NOMO-1 treated with dmso at 0.1 percent for 144 hours (cell line): ENCODE data around the gene CBX8.
"Not testable (repeated sequence)": the region's sequence is repeated elsewhere in the genome, so short reads cannot be mapped to it uniquely, and the experiment has no call there.

ENCODE experiments used
- DNase-seq: peaks from one replicate; lab custom pipeline; 2025; ENCODE audit not compliant: unreplicated experiment; lab: John Stamatoyannopoulos, UW

CBX8 gene

DNA sequence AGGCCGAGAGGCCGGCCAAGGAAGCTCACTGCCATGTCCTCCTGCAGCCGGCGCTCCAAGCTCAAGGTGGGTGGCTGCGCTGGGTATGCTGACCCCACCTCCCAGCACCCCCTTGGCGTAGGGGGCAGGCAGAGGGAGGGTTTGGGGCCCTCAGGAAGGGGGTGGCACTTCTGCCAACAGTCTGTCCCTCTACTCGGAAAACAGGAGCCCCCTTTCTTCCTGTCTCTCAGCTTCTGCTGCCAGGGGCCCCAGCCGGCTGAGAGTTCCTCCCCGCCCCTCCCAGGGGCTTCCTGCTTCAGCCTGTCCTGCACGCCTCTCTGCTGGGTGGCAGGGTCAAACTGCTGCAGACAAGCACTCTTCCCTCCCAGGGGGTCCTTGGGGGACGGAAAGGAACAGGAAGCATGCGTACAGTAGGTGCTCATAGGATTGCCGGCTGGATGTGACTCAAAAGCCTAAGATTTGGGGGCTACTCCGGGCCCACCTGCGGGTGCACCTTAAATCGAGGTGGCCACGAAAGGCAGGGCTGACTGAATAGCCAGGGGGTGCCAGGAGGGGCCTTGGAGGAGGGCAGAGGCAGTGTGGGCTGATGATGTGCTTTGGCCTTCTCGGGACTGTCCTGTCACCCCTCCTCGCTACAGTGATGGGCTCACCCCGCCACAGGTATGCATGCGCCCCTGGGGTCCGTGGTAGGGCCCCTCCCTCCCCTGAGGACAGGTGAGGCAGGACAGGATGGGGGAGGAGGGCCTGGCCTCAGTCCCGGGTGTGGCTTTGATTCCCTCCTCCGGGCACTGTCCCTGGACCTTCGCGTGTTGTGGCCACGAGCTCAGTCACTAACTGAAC, 14.9 kb downstream of the CBX8 start:
- no peak for DNase-seq

DNA sequence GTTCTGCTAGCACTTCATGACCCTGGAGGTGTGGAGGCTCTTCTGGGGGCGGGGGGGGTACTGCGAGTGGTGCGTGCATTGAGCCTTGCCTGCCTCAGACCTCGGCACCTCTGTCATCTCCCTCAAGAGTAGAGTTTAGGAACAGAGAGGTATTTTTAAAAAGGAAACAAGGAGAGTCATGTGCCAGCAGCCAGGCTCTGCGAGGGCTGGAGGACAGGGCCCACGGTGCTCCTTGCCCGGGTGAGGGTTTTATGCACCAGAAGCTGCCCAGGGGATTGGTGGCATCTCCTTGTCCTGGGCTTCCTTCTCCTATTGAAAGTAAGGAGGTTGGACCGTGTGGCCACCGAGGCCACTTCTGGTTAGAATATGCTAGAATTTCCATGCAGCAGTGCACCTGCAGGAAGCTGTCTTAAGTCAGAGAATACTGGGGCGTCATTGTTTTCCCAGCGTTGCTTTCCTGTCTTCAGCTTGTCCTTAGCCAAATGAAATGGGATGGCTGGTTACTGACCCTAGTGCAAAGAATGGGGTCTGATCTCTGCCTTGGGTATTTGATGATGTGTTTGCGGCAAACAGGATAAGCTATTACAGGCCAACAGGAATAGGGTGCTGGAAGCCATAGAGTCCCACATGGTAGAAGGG, 15.7 kb downstream of the CBX8 start:
- DNase-seq, result no peak

DNA sequence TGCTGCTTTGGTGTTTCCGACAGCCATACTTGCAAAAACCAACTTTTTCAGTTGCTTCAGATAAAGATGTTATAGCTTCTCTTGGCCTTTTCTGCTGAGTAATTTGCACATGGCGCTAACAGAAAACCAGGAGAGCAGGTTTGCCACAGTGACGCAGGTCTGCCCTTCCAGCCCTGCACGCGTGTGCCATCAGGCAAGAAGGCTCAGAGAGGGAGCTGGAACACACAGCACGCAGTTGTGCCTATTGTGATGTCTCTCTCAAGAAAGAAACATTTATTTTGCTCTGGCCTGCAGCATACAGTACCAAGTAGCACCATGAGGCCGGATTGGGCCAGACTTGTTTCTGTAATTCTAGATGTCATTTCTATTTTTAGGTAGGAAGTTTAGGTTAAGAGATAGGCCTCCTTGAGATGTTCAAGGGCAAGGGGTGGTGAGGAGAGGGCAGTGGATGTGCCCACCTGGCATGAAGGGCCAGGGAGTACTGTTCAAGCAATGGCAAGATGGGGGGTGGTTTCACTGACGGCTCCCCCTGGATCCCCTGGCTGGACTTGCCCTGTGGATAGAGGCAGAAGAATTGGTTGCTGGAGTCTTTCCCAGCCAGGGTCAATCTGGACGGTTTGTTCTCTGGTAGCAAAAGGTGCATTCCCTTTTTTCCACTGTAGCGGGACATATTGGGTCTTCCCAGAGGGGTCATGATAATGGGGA, 17.1 kb downstream of the CBX8 start:
- DNase-seq, result no peak

DNA sequence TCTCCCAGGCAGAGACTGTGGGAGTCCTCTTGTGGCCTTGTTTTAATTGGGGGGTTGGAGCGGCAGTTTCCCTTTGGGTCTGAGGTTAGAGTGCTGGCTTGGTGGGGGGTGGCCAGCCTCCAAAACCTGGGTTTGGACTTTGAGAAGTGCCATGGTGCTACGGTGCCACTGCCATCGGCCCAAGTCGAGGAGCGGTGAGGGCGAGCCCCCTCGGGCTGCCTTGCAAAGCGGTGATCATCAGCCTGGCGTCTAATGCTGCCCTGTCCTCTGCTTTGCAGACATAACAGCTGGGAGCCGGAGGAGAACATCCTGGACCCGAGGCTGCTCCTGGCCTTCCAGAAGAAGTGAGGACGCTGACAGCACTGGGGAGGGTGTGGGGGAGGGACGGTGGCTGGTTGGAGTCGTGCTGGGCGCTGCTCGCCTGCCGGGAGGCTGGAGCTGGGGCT, 17.8 kb downstream of the CBX8 start:
- no peak for DNase-seq

DNA sequence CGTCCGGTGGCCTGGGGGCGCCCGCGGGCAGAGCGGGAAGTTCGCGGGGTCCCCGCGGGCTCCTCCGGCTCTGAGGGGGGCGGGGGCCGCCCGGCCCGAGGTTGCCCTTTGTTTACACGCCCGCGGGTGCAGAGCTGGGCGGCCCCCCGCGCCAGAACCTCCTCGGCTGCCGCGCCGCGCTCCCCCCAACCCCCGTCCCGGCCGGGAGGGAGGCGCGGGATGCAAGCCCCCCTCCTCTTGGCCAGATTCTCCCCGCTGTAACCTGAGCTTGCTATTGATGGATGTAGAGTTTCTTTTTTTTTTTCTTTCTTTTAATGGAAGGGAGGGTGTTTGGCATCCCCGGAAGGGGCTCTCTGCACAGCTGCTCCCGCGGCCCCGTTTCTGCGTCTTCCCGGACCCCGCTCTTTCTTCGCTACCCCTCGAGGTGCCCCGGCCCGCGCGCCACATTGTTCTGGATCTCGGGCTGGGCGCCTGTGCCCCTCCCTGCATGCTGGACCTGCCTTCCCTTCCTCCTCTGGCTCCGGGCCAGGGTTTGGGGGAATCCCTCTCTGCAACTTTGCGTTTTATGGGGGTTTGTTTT, 18.3 kb downstream of the CBX8 start:
- no peak for DNase-seq

DNA sequence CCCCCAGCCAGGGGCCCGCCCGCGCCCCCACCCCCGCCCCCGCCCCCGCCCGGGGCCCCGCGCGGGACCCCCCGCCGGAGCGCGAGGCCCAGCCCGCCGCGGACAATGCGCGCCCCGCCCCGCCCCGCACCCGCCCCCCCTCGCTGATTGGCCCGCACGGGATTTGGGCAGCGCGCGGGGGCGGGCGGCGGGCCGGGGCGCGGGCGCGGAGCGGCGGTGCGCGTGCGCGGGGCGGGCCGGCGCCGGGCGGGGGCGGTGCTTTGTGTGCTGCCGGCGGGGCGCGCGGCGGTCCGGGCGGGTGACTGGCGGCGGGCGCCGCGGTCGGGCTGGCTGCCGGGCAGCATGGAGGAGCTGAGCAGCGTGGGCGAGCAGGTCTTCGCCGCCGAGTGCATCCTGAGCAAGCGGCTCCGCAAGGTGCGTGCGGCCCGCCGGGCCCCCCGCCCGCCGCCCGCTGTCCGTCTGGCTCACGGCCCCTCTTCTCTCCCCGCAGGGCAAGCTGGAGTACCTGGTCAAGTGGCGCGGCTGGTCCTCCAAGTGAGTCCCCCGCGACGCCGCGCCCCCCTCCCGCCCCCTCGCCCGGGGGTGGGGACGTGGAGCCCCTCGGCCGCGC, 18.9 kb downstream of the CBX8 start, which contains the start of gene CBX2:
TSS of gene CBX2 (plus strand) at position 255 of the 610 bp plus-strand sequence. CDS start at position 343, 88 bp downstream.
- DNase-seq, result peak; percentile 59

DNA sequence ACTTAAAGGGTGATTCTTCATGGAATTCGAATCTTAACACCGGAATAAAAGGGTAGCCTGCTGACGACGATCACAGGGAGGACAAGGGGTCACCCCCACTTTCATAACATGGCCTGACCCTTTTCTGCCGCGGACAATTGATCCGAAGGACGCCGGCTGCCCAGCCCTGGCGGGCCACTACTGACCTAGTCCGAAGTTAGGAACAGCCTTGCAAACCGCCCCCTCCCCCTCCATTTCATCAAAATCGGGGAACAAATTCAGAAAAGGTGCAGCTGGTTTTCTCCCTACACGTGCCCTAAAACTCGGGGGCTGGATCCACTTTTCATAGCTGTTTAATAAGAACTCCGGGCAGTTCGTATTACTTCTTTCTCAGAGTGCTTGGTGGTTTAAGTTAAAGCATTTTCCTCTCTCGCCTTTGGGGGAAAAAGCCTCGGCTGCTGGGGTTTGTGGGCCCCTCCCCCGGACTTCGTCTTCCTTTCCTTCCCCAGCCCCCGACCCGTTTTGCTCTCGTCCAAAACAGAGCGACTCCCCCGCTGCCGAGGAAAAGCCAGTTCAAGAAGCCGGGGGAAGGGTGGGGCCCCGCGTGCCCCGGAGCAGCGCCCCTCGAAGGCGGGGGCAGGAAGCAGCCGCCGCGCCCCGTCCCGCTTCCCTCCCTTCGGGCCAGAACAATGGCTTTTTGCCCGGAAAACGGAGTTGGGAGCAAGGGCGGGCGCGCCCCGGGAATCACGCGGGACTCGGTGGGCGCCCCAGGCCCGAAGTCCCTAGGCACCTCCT, 19.6 kb downstream of the CBX8 start:
- no peak for DNase-seq

DNA sequence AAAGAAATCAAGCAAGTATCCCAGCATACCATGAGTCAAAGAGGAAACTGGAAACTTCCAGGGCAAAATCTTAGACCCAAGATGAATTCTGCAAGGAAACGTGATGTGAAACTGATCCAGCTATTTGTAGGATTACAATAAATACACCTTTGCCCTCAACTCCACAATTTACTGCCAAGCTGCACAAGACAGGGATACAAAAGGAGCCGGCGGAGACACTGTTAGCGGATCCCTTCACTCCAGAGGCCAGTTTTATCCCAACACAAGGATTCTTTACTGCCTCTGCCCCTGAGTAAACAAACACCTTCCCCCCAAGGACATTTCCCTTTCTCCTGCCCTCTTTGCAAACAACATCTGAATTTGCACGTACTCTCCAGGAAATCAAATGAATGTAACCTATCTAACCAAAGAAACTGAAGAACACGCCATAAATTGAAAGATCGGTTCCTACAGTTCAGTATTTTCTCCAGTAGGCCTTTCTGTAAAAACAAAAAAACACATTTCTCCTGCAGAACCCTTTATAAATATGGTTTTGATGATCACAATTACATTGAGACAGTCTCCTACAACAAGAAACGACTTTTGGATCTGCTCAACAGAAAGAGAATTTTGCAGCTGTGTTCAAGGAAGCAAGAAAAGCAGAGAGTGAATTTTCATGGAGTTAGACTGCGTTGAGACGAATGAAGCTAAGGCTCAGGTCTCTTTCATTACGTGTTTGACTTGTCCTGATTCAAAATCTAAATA, 20.3 kb downstream of the CBX8 start:
- DNase-seq, result no peak

DNA sequence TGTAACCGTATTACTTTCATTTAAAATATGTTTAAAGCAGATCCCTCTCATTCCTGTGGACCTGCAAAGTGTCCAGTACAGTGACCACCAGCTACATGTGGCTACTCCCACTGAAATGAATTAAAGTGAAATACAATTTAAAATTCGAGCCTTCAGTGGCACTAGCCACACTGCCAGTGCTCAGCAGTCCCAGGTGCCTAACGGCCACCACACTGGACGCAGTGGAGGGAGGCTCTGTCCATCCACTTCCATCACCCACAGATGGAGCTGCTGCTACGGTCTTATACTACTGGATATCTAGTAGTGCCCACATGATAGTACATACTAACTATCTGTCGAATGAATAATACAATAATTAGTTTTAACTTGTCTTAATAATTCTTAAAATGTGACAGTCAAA, 21.2 kb downstream of the CBX8 start:
- no peak for DNase-seq

DNA sequence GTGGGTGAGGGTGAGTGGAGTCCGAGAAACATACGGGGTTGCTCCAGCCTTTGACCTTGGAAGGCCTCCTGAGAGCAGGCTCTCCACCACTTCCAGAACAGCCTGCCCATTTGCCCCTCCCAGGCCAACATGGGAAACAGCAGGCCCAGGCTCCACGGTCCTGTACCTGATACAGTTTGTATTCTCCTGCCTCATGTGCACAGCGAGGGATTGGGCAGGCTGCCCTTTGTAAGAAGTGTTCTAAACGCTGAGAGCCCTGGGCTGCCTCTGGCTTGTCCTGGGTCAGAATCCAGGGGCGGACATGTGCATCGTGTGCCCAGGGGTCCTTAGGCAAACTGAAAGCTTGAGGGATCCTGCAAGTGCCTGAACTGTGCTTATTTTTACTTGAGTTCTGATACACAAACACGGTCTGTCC, 22.3 kb downstream of the CBX8 start:
- no peak for DNase-seq

DNA sequence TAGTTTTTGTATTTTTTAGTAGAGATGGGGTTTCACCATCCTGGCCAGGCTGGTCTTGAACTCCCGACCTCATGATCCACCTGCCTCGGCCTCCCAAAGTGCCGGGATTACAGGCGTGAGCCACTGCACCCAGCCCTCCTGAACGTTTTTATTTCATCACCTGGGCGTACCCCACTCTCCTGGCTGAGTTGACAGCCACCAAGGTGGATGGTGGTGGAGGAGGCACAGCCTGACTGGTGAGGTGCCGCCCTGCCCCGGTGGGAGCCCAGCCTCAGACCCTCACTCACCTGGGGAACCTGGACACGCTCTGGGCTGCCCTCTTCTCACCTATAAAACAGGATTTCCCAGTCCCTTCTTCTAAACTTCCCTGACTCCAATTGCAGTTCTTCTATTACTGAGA, 24.2 kb downstream of the CBX8 start:
- DNase-seq, result not testable (repeated sequence)

DNA sequence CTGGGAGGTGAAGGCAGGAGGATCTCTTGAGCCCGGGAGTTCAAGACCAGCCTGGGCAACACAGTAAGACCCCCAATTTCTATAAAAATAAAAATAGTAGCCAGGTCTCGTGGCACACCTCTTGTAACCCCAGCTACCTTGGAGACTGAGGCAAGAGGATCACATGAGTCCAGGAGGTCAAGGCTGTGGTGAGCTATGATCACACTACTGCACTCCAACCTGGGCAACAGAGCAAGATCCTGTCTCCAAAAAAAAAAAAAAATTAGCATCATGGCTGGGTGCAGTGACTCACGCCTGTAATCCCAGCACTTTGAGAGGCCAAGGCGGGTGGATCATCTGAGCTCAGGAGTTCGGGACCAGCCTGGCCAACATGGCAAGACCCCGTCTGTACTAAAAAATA, 25.6 kb downstream of the CBX8 start:
- no peak for DNase-seq

DNA sequence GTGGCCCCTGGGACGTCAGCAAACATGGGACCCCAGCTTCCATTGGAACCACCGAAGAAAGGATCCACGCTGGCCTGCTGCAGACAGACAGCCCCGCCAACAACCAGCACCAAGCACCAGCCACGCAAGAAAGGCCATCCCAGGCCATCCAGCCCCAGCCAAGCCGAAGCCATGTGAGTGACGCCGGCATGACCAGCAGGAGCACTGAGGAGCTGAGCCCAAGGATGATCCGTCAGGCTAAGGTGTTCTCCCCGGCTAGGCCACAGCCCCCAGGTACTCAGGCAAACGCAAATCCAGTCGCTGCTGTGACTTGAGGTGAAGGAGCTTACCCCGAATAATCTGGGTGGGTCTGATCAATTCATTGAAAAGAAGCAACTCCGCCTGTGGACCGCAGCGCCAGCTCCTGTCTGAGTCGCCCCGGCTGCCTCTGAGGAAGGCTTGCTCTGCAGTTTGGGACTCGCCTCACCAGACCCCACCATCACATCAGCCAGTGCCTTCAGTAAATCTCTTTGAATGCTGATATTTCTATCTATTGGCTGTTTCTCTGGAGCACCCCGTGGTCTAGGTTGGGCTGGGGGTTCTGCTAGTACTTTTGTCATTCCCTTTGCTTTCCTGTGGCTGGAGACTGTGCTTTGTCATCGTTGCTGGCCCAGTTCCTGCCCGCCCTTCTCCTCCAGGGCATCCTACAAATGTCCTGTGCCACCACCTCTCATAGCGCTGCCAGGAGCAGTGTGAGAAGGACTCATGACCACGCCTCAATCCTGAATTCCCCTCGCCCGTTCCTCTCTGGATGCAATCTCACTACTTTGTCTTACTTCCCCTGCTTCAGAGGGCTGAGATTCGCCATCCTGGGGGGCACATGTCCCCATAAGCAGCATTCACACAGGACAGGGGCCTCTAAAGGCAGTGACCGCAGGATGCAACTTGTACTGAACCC, 27.0 kb downstream of the CBX8 start:
- DNase-seq, result no peak

DNA sequence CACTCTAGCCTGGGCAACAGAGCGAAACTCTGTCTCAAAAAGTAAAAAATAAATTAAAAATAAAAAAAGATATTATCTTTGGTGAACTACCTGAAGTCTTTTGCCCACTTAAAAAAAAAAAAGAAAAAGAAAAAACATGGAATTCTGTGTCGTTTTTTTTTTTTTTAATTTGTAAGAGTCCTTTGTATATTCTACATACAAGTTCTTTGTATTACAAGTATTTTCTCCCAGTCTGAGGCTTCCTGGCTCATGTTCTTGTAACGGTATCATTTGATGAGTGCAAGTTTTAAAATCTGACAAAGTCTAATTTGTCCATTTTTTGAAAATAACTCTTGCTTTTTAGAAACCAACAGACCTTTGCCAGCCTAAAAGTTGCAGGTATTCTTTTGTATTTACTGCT, 31.2 kb downstream of the CBX8 start:
- no peak for DNase-seq

DNA sequence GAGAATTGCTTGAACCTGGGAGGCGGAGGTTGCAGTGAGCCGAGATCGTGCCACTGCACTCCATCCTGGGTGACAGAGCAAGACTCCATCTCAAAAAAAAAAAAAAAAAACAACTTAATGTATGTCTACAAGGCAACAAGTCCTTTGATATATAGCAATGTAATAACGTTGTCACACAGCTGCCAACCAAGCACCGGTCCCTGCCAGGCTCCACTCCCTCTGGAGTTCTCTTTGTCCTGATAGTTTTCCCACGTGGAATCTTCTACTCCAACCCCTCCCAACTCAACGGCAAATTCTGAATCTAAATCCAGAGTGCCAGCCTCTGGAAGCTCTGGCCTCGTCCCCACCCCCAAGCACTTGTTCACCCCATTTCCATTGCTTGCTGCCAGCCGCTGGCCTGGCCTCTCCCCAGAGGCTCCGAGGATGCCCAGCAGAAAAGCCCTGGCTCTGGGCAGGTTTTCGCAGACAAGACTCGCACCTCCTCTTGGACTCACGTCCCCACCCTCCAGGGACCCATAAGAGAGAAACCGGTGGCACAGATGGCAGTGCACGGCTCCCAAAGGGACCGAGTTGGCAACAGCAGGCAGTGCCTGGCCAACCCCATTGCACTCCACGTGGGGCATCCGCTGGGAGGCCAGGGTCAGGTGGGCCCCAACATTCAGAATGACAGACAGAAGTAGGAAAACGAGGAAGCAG, 34.8 kb downstream of the CBX8 start:
- no peak for DNase-seq

DNA sequence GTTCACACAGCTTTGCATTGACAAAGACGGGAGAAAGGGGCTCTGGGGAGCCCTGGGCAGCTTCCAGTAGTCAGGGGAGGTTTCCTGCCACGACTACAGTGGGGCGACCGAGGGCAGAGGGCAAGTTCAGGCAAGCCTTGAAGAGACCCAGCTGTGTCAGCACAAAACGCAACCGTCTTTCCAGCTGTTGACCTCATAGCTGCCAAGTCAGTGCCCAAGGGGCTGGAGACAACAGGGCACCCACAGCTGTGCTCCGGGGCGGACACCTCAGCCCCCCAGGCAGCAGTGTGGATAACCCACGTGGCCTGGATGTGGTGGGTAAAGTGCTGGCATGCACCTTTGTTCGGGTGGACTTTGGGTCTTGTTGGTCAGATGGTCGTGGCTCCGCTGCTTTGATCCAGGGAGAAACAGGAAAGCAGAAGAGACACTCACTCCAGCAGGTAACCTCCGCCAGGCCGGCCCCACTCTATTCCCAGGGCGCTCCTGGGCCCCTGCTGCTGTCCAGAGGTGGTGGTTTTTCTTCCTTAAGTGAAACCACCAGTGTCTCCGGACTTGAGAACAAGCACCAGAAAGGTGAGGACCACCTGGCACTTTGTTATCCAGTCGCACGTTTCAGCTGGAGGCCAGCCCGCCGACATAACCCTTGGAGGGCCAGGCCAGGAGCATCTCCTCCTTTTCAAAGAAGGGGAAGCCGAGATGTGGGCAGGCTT, 36.5 kb downstream of the CBX8 start:
- DNase-seq, result no peak

DNA sequence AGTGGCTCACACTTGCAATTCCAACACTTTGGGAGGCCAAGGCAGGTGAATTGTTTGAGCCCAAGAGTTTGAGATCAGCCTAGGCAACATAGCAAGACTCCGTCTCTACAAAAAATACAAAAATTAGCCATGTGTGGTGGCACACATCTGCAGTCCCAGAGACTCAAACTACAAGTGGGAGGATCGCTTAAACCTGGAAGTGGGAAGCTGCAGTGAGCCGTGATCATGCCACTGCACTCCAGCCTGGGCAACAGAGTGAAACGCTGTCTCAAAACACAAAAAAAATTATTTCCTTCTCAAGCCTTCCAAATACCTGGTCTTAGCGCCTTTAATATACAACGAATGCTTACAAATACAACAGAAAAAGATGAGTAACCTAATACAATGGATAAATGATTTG, 38.6 kb downstream of the CBX8 start:
- no peak for DNase-seq
